ENCODE measurements around the gene LRCH1.

- TF ChIP-seq CTCF (IDR thresholded peaks at IDR 0.05) (no peak), POLR2A (IDR thresholded peaks at IDR 0.05) (no peak)
Observed at GRCh38 chr13:46605825-46606554, 53.0 kb downstream of the LRCH1 start.
